AG09319 (cell line): ENCODE results near the gene MBOAT2.
"Not testable (repeated sequence)": the region's sequence is repeated elsewhere in the genome, so short reads cannot be mapped to it uniquely, and the experiment has no call there.

Source experiments
- DNase-seq: peaks from one replicate; pipeline ENCODE4 v3.0.0-alpha.2; 2010; ENCODE audit warnings: low read depth; ENCODE audit errors: extremely low read depth
- TF ChIP-seq, protein P1 (sequence below): IDR thresholded peaks from 2 replicates; pipeline ENCODE4 v1.5.1; 2011; ENCODE audit warnings: low read depth, mild to moderate bottlenecking, inconsistent platforms, low read length, moderate library complexity

MBOAT2 gene

DNA sequence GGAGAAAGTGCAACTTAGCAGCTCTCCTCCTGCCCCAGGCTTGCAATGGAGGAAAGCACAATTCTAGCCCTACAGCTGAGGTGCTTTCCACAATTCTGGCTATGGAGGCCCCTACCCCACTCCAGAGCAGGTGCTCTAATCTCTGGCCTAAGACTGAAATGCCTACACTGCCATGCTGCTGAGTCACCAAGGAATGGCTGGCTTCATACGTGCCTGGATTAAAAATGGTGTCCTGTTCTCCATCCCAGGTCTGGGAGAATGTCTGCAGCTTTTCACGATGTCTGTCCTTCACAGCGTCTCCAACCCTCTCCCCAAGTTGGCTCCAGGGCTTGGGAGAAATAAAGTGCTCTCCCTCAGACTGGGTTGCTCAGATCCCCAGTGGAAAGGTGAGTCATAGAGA, 48.5 kb downstream of the MBOAT2 start:
- no peak for DNase-seq
- TF ChIP-seq, protein P1, sequence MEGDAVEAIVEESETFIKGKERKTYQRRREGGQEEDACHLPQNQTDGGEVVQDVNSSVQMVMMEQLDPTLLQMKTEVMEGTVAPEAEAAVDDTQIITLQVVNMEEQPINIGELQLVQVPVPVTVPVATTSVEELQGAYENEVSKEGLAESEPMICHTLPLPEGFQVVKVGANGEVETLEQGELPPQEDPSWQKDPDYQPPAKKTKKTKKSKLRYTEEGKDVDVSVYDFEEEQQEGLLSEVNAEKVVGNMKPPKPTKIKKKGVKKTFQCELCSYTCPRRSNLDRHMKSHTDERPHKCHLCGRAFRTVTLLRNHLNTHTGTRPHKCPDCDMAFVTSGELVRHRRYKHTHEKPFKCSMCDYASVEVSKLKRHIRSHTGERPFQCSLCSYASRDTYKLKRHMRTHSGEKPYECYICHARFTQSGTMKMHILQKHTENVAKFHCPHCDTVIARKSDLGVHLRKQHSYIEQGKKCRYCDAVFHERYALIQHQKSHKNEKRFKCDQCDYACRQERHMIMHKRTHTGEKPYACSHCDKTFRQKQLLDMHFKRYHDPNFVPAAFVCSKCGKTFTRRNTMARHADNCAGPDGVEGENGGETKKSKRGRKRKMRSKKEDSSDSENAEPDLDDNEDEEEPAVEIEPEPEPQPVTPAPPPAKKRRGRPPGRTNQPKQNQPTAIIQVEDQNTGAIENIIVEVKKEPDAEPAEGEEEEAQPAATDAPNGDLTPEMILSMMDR: no peak

- no peak for DNase-seq
- TF ChIP-seq, protein P1: no peak
Measured at GRCh38 chr2:8953525-8953924, 50.0 kb downstream of the MBOAT2 start.

GRCh38 chr2:8939486-8940114, 63.9 kb downstream of the MBOAT2 start:
- DNase-seq: no peak
- TF ChIP-seq, protein P1: no peak

DNA sequence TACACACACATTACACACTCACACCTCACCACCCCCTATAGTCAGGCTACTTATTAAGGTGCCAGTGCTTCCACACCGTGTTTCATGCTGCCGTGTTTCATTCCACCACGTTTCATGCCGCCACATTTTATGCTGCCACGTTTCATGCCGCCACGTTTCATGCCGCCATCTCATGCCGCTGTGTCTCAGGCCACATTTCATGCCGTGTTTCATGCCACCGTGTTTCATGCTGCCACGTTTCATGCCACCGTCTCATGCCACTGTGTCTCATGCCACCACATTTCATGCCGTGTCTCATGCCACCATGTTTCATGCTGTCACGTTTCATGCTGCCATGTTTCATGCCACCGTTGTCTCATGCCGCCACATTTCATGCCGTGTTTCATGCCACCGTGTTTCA, 65.1 kb downstream of the MBOAT2 start:
- no peak for DNase-seq
- TF ChIP-seq, protein P1: no peak

DNA sequence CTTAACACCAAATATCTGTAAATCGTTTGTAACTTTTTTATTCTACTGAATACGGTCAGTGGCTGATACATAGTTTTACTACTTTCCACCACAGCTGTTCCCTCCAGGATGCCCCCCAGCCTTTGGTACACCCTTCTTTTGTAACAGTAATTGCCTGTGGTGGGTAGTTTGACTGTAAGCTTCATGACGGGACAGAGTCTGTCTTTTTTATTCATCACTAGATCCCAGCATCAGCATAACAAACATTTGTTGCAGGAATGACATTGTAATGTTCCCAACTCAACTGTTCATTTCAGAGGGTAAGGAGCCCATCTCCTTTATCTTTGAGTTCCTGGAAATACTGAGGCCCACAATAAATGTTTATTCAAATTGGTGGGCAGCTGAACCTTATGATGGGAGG, 67.5 kb downstream of the MBOAT2 start:
- TF ChIP-seq, protein P1: no peak
- DNase-seq: no peak

GRCh38 chr2:8934338-8934737, 69.1 kb downstream of the MBOAT2 start:
- no peak for DNase-seq
- TF ChIP-seq, protein P1: no peak

DNA sequence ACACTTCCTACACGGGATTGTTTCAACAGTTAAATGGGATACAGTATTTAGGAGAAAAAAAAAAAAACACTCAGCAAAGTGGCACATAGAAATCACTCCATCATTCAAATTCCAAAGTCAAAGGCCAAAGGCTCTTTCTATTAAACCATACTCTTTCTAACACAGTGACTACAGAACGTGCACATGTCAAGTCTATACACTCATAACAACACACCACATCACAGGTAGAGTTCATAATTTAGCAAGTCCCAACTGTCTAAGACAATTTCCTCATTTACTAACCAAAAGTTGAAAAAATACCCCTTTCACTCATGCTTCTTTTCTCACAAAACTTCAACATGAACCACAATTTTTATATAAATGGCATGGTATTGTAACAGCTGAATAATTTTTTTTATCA, 70.8 kb downstream of the MBOAT2 start:
- DNase-seq: no peak
- TF ChIP-seq, protein P1: no peak

GRCh38 chr2:8930185-8930584, 73.3 kb downstream of the MBOAT2 start:
- DNase-seq: not testable (repeated sequence)
